ENCODE results near the gene PCDH12.
"Not testable (repeated sequence)": the region's sequence is repeated elsewhere in the genome, so short reads cannot be mapped to it uniquely, and the experiment has no call there.

PCDH12 gene

GRCh38 chr5:141935538-141935937 is 22.5 kb downstream of the PCDH12 start:
- DNase-seq: no peak

GRCh38 chr5:141934099-141934844 is 23.7 kb downstream of the PCDH12 start:
- DNase-seq: no peak

- no peak for DNase-seq
These were observed 24.9 kb downstream of the PCDH12 start for GRCh38 chr5:141933151-141933550.

- DNase-seq: no peak
These were observed 26.3 kb downstream of the PCDH12 start for GRCh38 chr5:141931694-141932093.

- DNase-seq: no peak
These were observed 28.5 kb downstream of the PCDH12 start for GRCh38 chr5:141929398-141930058.

- DNase-seq: no peak
These were observed 30.0 kb downstream of the PCDH12 start for GRCh38 chr5:141928051-141928450.

GRCh38 chr5:141926434-141926833 is 31.6 kb downstream of the PCDH12 start:
- DNase-seq: no peak

- peak; percentile 88 for DNase-seq
These were observed 34.3 kb downstream of the PCDH12 start, which contains the start of gene DELE1 for GRCh38 chr5:141923448-141924313. DELE1 (plus strand) TSS chr5:141923871; CDS start chr5:141923942, 71 bp downstream.

- DNase-seq: not testable (repeated sequence)
These were observed 35.1 kb downstream of the PCDH12 start for GRCh38 chr5:141922827-141923447.

GRCh38 chr5:141920771-141921170 is 37.2 kb downstream of the PCDH12 start:
- no peak for DNase-seq

GRCh38 chr5:141919218-141920119 is 38.5 kb downstream of the PCDH12 start:
- DNase-seq: no peak

GRCh38 chr5:141917760-141918159 is 40.2 kb downstream of the PCDH12 start:
- no peak for DNase-seq

GRCh38 chr5:141916522-141916921 is 41.5 kb downstream of the PCDH12 start:
- DNase-seq: no peak

- no peak for DNase-seq
These were observed 42.1 kb downstream of the PCDH12 start for GRCh38 chr5:141915881-141916336.

GRCh38 chr5:141914797-141915196 is 43.2 kb downstream of the PCDH12 start:
- DNase-seq: no peak

- DNase-seq: peak; percentile 5
These were observed 43.7 kb downstream of the PCDH12 start for GRCh38 chr5:141914199-141914743.

GRCh38 chr5:141913560-141914198 is 44.3 kb downstream of the PCDH12 start:
- DNase-seq: no peak

- DNase-seq: no peak
These were observed 47.7 kb downstream of the PCDH12 start for GRCh38 chr5:141910271-141910673.

GRCh38 chr5:141909212-141909611 is 48.8 kb downstream of the PCDH12 start:
- DNase-seq: no peak

GRCh38 chr5:141908796-141909195 is 49.2 kb downstream of the PCDH12 start:
- DNase-seq: no peak

GRCh38 chr5:141906972-141907371 is 51.0 kb downstream of the PCDH12 start:
- DNase-seq: no peak

All from activated gamma-delta T cell treated with Interleukin-2 at 50 U/mL for 16 hours (primary cell).